Dermis blood vessel endothelial cell (primary cell): ENCODE data around the gene MATCAP1. TPM values are rescaled to one million over a fixed set of nuclear protein-coding genes. Genes with fewer than 3 reads are reported as not detected.

ENCODE experiments used
- DNase-seq: peaks from one replicate; pipeline ENCODE4 v3.0.0; 2010
- total RNA-seq: library from RNA; depleted of rRNA; stranded (reverse); fragments of >200 nt; gene quantifications from 2 replicates; pipeline ENCODE4 v1.2.3, GENCODE V29; 2014

MATCAP1 gene
- 7.1 and 11.4 TPM in 2 replicates for total RNA-seq

DNA sequence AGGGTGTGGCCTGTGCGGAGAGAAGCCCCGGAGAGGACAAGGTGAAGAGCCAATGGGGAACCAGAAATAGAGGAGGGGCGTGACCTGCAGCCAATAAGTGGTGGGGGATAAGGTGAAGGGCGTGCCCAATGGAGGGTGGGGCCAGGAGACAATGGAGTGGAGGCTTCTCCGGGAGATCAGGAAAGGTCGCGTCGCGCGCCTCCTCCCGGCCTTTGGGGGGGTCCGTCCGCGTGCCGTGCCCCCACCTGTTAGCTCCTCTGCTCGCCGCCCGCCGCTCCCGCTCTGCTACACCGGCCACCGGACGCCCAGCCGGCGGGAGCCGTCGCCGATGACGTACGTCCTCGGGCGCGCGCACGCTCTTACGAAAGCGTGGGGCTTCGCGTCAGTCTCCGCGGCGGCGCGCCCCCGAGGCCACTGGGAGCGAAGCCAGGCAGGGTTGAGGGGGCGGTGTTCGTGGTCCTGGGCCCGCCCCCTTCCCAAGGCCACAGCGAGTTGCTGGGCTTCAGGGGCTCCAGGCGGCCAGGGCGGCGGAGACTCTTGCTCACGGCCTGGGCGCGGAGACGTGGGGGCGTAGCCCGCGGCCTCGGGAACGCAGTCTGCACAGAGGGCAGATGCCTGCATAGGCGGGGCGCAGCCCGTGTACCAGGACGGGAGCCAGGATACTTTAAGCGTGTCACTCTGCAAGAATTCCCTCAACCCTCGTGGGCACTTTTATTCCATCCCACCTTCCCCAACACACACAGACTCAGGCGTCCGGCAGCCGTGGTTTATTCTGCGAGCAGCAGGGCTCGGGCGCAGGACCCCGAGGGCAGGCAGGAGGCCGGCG is at the start of gene MATCAP1:
Gene MATCAP1, minus strand, starts transcription at position 337 of the 826 bp plus-strand sequence. CDS start 3,353 bp downstream, outside the sequence.
- peak; percentile 98 for DNase-seq

DNA sequence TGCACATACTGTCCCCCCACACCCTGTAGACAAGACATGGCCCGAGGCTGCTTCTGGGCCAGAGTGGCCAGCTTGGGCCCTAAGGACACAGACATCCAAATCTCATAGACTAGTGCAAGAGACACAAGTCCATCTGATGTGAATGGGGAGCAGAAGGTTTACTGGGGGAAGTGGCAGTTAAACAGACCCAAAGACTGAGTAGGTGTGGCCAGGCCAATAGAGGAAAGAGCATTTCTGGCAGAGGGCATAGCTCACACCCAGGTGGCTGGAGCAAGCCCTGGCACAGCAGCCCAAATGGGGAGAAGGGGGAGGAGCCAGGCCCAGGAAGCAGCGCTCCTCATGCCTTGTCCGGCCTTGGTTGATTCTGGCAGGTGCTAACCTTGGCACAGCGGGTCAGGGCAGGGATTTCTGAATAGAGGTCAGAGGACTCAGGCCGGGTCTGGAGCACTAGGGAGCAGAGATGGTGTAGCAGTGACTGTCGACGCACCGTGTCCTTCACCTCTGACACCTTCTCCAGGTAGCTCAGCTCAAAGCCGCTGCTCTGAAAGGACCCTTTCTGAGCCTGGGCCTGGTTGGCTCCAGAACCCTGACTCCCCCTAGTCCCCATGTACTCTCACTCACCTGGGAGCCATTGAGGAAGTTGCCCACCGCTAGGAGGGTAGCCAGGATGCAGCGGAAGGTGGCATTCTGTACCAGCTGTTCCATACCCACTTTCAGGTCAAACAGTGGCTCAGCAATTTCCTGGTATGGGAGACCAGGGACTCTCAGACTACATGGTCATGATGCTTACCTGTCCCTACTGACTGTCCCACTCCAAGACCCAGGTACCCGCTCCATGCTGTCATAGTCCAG is 47.3 kb upstream of the MATCAP1 start:
- no peak for DNase-seq

DNA sequence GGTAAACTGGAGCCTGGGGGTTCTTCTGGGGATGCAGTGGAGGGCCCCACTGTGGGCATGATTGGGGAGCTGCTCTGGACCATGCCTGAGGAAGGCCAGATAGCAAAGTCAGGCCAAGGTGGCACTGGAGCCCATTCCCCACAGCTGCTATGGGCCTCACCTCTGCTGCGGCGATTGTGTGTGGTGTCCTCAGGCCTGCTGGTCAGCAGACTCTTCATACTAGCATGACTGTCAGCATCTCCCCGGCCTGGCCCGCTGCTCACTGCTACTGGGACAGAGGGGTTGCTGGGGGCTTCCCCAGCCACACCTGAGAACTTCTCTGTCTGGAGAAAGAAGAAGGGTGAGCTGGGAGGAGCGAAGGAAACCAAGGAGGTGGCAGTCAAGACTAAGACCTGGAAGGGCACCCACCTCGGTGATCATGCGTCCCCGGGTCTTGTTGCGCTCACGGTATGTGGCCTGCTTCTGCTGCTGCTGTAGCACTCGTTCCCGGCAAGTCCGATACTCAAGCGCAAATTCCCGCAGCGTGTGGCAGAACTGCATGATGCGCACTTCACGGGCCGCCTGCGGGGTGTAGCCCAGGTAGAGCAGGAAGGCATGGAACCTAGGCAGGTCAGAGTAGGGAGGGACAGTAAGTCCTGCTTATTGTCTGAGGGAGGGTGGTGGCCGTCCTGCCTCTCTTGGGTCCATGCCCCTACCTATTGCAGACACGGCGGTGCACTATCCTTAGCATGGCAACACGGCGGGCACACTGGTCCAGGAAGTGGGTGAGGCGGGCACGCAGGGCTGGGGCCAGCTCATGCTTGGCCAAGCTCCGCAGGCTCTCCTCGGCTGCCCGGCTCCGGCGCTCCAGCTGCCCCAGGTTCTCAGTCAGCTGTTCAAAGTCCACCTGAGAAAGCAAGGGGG is 46.4 kb upstream of the MATCAP1 start:
- DNase-seq: no peak

DNA sequence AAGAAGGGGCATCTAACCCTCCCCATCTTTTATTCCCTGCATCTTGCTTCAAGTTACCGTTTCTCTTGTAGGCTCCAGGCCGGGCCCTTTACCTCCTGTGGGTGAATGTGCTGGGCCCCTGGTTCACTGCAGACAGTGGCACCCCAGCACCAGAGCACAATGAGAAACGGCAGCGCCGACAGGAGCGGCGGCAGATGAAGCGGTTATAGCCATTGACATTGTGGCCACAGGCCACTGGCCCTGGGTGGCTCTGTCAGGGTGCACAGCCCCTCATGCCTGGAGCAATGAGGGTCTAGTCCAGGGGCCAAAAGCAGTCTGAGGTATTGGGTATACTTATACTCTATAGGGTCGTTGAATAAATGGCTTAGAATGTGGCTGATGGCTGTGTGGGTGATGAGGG is 45.1 kb upstream of the MATCAP1 start:
- DNase-seq: no peak

DNA sequence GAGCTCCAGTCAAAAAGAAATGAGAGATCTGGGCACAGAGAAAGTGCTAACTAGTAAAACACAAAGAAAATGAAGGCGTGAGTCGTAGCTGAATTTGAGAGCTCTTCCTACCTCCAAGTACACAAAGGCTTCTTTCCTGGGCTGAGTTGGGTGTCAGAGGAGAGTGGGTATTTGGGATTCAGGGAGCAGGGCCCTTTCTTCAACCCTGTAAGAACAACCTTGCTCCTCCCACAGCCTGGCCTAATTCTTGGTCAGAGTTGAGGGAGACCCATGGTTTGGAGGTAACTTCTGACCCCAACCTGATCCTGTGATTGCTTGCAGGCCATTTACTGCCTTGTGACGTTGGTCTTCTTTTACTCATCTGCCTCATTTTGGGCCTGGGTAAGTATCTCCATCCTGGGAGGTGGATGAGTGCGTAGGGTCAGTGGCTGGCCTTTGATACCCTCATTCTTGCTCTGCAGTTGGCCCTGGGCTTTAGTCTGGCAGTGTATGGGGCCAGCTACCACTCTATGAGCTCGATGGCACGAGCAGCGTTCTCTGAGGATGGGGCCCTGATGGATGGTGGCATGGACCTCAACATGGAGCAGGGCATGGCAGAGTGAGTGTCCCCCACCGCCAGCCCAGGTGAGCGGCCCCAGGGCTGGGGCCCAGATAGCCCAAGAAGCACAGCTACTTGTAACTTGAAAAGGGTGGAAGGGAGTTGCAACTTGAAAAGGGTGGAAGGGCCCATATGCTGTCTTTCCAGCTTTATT is 44.4 kb upstream of the MATCAP1 start:
- DNase-seq: no peak

DNA sequence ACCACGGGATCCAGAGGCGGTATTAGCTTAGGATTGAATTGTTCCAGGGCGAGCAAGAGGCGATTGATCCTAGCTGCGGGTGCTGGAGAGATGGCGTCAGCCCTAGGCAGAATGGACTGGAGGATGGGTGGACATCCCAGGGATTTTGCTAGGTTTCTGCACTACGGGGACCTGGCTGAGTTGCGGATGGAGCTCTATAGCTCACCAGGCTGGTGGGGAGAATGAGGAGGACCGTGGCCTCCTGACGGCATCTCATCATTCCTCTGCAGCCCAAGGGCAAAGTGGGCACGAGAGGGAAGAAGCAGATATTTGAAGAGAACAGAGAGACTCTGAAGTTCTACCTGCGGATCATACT is 43.8 kb upstream of the MATCAP1 start:
- no peak for DNase-seq

DNA sequence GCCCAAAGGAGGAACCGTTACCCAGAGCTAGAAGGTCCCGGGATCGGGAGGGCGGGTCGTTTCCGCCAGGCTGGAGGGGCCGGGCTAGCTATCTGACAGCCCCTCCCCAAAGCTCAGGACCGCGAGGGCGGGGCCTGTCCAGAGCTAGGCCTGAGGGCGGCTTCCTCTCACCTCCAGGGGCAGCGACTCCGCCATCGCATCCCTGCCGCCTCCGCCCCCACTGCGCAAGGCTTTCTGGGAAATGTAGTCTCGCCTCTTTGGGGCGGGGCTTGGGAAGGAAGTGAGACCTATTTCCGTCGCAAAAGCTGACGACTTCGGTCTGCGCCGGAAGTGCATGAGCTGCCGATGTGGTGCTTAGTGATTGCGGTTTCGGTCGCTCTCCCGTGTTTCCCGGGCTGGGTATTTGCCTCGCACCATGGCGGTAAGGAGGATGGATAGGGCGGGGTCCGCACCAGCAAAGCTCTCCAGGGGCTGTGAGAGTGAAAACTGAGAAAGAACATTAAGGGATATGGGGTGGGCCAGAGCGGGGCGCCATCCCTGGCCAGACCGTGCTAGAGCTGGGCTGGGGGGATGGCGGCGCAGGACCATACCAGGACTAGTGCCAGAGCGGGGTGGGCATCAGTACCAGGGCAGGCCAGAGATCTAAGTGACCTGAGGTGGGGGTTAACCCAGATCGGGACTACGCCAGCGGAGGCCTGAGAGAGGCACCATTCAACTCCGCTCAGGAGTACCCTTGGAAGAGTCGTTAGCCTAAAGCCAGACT is 43.2 kb upstream of the MATCAP1 start, which contains the start of gene TMEM208:
Gene TMEM208, plus strand, starts transcription at position 327 of the 763 bp plus-strand sequence. Its CDS starts 89 bp downstream, at position 416.
- peak; percentile 99 for DNase-seq

DNA sequence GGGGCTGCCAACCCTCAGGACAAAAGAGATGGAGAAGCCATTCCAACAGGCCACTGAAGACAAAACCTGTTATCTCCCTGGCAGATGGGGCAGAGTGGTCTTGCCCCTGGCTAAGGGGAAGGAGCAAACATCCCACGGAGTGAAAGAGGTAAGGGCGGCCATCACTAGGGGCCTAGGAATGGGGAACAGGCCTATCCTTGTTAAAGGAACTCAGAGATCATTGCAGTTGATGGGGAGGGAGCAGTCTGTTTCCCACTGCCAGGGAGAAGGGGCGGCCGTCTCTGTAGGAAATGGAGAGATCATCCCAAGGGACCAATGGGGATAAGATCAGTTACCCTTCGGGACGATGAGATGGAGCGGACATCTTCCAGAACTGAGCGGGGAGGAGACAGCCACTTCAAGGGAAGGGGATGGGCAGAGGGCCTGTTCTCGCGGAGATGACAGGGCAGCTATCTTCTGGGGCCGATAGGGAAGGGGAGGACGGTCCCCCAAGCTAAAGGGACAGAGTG is 42.6 kb upstream of the MATCAP1 start:
- DNase-seq: no peak

DNA sequence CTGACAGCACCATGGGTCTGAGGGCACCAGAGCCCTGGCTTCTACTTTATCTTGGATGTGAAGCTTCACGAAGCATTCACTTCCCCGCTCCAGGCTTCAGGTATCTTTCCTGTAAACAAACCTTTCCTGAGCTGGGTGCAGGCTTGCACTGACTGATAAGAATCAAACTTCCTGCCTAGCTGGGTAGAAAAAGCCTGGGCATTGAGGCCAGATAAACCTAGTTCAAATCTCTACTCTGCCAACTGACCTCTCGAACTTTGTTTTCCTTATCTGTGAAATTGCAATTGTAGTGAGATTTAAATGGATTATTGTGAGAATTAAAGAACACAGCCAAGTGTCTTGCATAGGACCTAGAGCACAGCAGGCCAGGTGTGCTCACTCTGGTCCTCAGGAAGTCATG is 40.2 kb upstream of the MATCAP1 start:
- DNase-seq: peak; percentile 27

DNA sequence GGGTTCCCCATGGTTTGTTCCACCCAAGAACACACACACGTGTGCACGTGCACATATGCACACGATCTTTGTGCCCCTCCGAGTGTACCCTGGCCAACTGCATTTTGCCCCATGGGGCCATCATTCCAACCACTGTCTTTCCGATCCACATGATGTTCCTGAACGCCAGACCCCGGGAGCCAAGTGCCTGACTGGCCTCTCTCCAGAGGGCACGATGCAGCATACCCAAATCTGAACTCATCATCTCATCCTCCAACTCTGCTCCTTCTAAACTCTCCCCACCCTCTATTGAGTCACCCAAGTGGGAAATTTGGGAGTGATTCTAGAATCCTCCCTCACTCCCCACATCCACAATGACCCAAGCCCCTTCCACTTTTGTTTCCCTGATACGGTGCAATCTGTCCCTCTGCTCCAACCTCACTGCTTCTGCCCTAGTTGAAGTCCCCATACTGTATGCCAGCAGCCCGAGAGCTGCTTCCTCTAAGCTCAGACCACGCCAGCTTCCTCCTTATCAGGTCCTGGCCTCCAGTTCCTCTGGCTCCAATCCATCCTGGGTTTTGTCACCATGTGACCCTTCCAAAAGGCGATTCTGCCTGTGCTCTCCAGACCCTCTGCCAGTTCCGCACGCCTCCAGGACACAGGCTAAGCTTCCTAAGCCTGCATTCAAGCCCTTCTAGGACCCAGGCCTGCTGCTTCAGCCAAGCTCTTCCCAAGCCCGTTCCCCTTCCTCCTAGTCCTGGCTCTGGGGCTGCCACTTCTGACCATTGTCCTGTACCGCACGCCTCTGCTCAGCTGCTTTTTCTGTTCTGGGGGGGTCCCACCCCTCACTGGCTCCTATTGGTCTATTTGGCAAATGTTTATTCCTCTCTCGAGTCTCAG is 33.1 kb upstream of the MATCAP1 start:
- peak; percentile 69 for DNase-seq

DNA sequence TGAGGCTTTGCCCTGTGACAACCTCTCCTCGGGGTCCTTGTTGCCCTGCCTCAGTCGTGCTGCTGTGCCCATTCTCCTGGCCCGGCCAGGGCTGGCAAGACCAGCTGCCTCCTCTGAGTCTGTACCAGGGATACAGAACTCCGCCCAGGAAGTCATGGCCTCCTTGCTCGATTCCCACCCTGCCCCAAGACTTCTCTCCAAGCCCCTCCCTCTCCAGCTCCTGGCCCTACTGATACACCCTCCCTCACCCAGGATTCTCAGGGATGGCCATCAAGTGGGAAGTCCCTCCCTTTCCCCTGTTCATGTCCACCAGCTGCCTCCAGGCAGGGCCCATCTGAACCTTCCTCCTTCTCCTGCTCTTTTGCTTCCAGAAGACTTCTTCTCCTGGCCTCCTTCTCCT is 31.9 kb upstream of the MATCAP1 start:
- DNase-seq: no peak

DNA sequence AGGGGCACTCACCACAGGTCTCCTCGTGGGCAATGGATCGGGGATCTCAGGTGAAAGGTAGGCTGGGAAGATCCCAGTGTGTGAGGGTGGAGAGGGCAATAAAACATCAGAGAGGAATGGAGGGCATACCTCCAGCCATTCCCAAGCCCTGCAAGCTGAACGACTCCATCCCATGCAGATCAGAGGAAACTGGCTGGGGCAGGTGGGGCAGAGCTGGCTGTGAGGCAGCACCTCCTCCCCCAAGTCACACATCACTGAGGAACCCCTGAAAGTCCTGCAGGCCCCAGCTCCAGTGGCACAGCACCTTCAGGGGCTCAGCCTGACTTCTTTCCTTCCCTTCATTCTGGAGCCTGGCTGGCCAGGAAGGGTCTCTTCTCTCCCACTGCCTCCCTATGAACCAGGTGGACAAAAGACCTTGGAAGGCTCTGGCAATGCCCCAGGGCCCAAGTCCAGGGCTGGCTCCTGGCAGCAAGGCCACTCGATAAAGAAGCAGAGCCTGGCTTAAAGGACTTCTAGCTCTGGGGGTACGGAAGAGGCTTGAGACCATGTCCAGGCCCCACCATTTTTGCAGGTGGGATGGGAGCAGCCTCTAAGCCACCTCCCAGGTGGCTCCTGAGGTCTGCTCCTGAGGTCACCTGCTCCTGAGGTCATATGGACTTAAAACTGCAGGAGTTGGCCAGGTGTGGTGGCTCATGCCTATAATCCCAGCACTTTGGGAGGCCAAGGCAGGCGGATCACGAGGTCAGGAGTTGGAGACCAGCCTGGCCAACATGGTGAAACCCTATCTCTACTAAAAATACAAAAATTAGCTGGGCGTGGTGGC is 29.6 kb upstream of the MATCAP1 start:
- DNase-seq: no peak

DNA sequence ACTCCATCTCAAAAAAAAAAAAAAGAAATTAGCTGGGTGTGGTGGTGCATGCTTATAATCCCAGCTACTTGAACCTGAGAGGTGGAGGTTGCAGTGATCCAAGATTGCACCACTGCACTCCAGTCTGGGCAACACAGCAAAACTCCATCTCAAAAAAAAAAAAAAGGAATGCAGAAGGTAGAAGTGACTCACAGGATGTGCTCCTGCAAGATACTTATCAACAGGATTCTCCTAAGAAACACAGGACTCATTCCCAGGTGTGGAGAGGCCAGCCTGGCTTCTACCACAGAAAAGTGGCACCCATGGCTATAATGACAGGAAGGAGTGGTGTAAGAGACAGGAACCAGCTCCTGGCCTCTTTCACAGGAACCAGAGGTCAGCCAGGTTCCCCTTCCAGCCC is 29.0 kb upstream of the MATCAP1 start:
- DNase-seq: peak; percentile 58

DNA sequence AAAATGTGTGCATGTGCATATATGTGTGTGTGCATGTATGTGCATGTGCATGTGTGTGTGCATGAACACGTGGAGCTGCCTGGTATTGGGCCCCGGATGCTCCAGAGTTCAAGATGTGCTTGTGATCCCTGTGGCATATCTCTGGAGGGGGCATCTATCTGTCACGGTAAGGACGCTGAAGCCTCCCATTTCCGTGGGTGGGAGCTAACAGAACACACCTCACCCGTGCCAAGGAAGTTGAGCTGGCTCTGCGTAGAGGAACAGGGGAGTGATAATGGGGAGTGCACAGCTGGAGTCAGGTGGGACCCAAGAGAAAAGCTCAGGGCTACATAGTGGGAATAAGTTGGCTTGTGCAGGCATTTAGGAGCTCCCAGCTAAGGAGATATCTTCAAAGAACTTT is 27.9 kb upstream of the MATCAP1 start:
- DNase-seq: no peak

DNA sequence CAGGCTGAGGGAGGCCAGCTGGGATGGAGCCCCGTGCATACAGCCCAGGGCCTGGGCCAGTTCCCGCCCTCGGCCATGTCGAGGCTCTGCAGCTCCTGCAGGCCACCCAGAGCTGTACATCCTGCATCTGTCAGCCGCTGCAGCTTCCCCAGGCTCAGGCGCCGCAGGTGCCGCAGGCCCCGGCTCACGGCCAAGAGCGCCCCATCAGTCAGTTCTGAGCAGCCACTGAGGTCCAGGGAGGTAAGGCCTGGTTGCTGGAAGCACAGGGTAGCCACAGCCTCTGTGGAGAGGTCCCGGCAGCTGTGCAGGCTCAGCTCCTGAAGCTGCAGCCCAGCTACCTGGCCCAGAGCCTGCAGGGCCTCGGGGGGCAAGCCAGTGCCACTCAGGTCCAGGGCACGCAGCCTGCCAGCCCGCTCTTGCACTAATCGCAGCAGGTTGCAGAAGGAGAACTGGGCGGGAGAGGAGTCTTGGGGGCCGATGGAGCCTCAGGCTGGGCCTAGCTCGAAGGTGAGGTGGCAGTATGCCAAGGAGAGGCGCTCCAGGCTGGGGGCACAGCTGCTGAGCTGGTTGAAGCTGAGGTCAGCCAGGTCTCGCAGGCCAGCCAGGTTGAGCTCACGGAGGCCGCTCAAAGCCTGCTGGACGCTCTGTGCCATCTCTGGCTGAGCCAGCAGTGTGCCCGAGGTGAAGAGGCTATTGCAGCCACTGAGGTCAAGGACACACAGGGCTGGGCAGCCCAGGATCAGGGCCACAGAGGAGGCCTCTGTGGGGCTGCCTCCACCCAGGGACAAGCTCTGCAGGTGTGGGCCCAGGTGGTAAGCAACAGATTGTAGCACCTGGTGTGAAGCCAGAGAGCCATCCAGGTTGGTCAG is 26.5 kb upstream of the MATCAP1 start:
- no peak for DNase-seq

DNA sequence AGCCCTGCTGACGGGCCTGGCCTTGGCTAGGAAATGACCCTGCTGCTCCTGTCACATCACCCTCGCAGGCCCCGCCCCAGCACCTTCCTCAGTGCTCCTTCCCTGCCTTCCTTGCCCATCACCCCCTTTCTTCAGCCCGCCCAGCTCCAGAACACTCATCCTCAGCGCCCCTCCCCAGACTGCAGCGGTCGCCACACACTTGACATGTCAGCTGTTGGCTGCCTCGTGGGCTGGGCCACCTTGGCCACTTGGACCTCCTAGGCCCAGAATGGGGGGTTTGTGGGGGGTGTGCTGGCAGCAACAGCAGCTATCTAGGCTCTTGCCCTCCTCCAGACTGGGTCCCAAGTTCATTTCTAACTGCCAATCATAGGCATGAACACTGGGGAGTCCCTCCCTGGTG is 25.8 kb upstream of the MATCAP1 start:
- no peak for DNase-seq

DNA sequence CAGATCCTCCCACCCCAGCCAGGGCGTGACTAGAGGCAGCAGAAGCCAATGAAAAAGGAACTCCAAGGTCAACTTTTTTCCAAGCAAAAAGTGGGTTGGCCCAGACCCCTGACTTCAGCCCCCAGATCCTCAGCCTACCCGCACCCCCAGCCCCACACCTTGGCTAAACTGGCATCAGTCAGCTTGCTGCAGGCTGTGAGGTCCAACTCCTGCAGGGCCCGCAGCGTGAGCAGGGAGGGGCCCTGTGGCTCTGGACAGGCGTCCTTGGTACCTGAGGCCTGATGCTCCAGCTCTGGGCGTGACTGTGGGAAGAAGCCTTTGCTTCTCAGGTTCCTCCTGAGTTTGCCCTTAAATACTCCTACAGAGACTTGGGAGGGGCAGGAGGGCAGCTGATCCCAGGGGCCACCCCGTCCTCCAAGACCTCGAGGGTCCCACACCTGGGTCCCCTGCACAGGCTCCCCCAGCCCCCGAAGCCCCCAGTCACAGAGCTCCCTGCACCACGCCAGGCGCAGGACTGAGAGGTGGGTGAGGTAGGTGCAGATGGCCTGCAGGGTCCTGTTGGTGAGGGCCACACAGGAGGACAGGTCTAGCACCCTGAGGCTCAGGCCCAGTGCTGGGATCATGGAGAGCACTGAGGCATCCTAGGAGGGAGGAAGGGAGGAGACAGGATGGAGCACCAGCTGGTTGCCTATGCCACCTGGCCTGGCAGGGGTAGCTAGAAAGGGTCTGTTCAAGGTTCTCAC is 24.6 kb upstream of the MATCAP1 start:
- no peak for DNase-seq
